Endodermal cell (in vitro differentiated cells): ENCODE measurements around the gene CCDC33. TPM values are rescaled to one million over a fixed set of nuclear protein-coding genes. Genes with fewer than 3 reads are reported as not detected.

ENCODE experiments used
- DNase-seq: peaks from one replicate; pipeline ENCODE4 v3.0.0-alpha.2; 2017
- H3K27ac ChIP-seq: 2 replicates; pipeline ENCODE4 v1.5.1; 2013; ENCODE audit warnings: mild to moderate bottlenecking, low read depth, low read length, moderate library complexity
- H3K27me3 ChIP-seq: 2 replicates; pipeline ENCODE4 v1.6.1; 2013; ENCODE audit warnings: mild to moderate bottlenecking, low read length, moderate library complexity; ENCODE audit not compliant: insufficient read depth, control insufficient read depth, poor library complexity, severe bottlenecking
- H3K36me3 ChIP-seq: 2 replicates; pipeline ENCODE4 v1.7.0; 2013; ENCODE audit warnings: mild to moderate bottlenecking, low read length, moderate library complexity; ENCODE audit not compliant: control insufficient read depth, insufficient read depth
- H3K4me1 ChIP-seq: one replicate; pipeline ENCODE4 v1.7.0; 2013; ENCODE audit warnings: low read length; ENCODE audit not compliant: control insufficient read depth, insufficient read depth
- H3K4me3 ChIP-seq: 2 replicates; pipeline ENCODE4 v1.5.1; 2013; ENCODE audit warnings: mild to moderate bottlenecking, low read length, moderate library complexity
- H3K9ac ChIP-seq: 2 replicates; pipeline ENCODE4 v1.6.1; 2013; ENCODE audit warnings: mild to moderate bottlenecking, low read length, moderate library complexity; ENCODE audit not compliant: poor library complexity, severe bottlenecking; ENCODE audit errors: extremely low read depth
- H3K9me3 ChIP-seq: 2 replicates; pipeline ENCODE4 v1.6.1; 2013; ENCODE audit warnings: mild to moderate bottlenecking, low read length, moderate library complexity; ENCODE audit not compliant: control insufficient read depth
- H3K27ac Mint-ChIP-seq: 2 replicates; pipeline ENCODE4 v1.8.0; 2020; ENCODE audit warnings: mixed read lengths
- H3K27me3 Mint-ChIP-seq: 2 replicates; pipeline ENCODE4 v1.8.0; 2021; ENCODE audit warnings: mild to moderate bottlenecking, mixed read lengths; ENCODE audit not compliant: insufficient read depth
- H3K36me3 Mint-ChIP-seq: 2 replicates; pipeline ENCODE4 v1.8.0; 2020; ENCODE audit warnings: low read depth, mixed read lengths
- H3K4me1 Mint-ChIP-seq: 2 replicates; pipeline ENCODE4 v1.8.0; 2020; ENCODE audit warnings: mixed read lengths
- H3K4me3 Mint-ChIP-seq: 2 replicates; pipeline ENCODE4 v1.8.0; 2020; ENCODE audit warnings: mild to moderate bottlenecking, moderate library complexity, mixed read lengths
- H3K9me3 Mint-ChIP-seq: 2 replicates; pipeline ENCODE4 v1.8.0; 2020; ENCODE audit warnings: mild to moderate bottlenecking, mixed read lengths
- CTCF ChIP-seq: fragments of 200-600 bp; sonication (generic); conservative IDR thresholded peaks from 2 replicates; pipeline ENCODE4 v1.5.0; 2021; ENCODE audit warnings: antibody characterized with exemption, mild to moderate bottlenecking
- WGBS, 2 experiments: methylation state at CpG; one replicate each; pipeline versions ENCODE4 v1.1.5 to v1.1.7; 2013; ENCODE audit warnings: missing lambda C conversion rate in 2 of 2, mixed read lengths in 1 of 2; ENCODE audit not compliant: insufficient coverage in 1 of 2, insufficient read length in 1 of 2; 5-methylcytosine and 5-hydroxymethylcytosine counted together
- total RNA-seq, 2 donors: library from RNA; stranded (reverse); fragmentation: NEBNext Ultra II Directional in 1 of 2; extraction: Animal tissue kit (Norgen Biotek cat#: 25700) in 1 of 2; gene quantifications; 2 replicates in 1 of 2; 3 replicates in 1 of 2; pipeline ENCODE4 v1.2.1, GENCODE V29; 2021

Gene CCDC33
- total RNA-seq, 2 donors from 2014 or later = 2.8 to 3.5 TPM

GRCh38 chr15:74332011-74332410, 95.9 kb downstream of the CCDC33 start:
- Histone ChIP-seq H3K9me3 (no peaks in the 10 kb centered on the region), H3K9ac (no peak overlapping the region), H3K4me1 (peaks cover 7% of the 10 kb centered on the region), H3K4me3 (no peak overlapping the region), H3K27me3 (no peaks in the 10 kb centered on the region), H3K27ac (no peak overlapping the region), H3K36me3 (no peaks in the 10 kb centered on the region)
- no peaks in the 10 kb centered on the region for H3K36me3 Mint-ChIP-seq
- H3K27ac Mint-ChIP-seq = no peak overlapping the region
- H3K9me3 Mint-ChIP-seq = no peaks in the 10 kb centered on the region
- H3K4me1 Mint-ChIP-seq = peaks cover 24% of the 10 kb centered on the region
- no peak for DNase-seq
- no peak for TF ChIP-seq CTCF
- H3K27me3 Mint-ChIP-seq = peaks cover 7% of the 10 kb centered on the region
- 93 to 100% methylated on average over 1 to 3 of the region's 3 CpGs for WGBS, 2 experiments
- no peak overlapping the region for H3K4me3 Mint-ChIP-seq

- H3K9me3 Mint-ChIP-seq = no peaks in the 10 kb centered on the region
- H3K4me3 ChIP-seq = no peak overlapping the region
- no peaks in the 10 kb centered on the region for H3K9me3 ChIP-seq
- peaks cover 7% of the 10 kb centered on the region for H3K27me3 Mint-ChIP-seq
- no peaks in the 10 kb centered on the region for H3K36me3 ChIP-seq
- H3K27me3 ChIP-seq = no peaks in the 10 kb centered on the region
- TF ChIP-seq CTCF = no peak
- H3K4me1 Mint-ChIP-seq = peaks cover 20% of the 10 kb centered on the region
- no peak overlapping the region for H3K9ac ChIP-seq
- no peaks in the 10 kb centered on the region for H3K36me3 Mint-ChIP-seq
- H3K27ac ChIP-seq = no peak overlapping the region
- WGBS, 2 experiments = 94 to 97% methylated on average over 10 of the region's 10 CpGs
- peaks cover 7% of the 10 kb centered on the region for H3K4me1 ChIP-seq
- no peak overlapping the region for H3K4me3 Mint-ChIP-seq
- DNase-seq = no peak
- no peak overlapping the region for H3K27ac Mint-ChIP-seq
Observed at GRCh38 chr15:74332611-74333010, 96.5 kb downstream of the CCDC33 start.

- peaks cover 7% of the 10 kb centered on the region for H3K4me1 ChIP-seq
- no peaks in the 10 kb centered on the region for H3K36me3 Mint-ChIP-seq
- peaks cover 7% of the 10 kb centered on the region for H3K27me3 Mint-ChIP-seq
- TF ChIP-seq CTCF = no peak
- H3K4me1 Mint-ChIP-seq = peaks cover 16% of the 10 kb centered on the region
- H3K4me3 Mint-ChIP-seq = no peak overlapping the region
- no peaks in the 10 kb centered on the region for H3K9me3 ChIP-seq
- no peak for DNase-seq
- H3K27ac ChIP-seq = no peak overlapping the region
- H3K4me3 ChIP-seq = no peak overlapping the region
- WGBS, 2 experiments = 95% methylated on average over 5 of the region's 5 CpGs
- no peak overlapping the region for H3K27ac Mint-ChIP-seq
- H3K36me3 ChIP-seq = no peaks in the 10 kb centered on the region
- no peaks in the 10 kb centered on the region for H3K9me3 Mint-ChIP-seq
- H3K9ac ChIP-seq = no peak overlapping the region
- no peaks in the 10 kb centered on the region for H3K27me3 ChIP-seq
Observed at GRCh38 chr15:74333093-74333492, 97.0 kb downstream of the CCDC33 start.
